GM19238 (cell line): ENCODE results near the gene BRD3OS.

Experiments
- DNase-seq: peaks from one replicate; pipeline ENCODE4 v3.0.0; 2011; ENCODE audit warnings: low spot score; ENCODE audit not compliant: insufficient read length

Gene BRD3OS

GRCh38 chr9:134032456-134033222 lies 7.4 kb downstream of the BRD3OS start:
- no peak for DNase-seq

GRCh38 chr9:134033516-134034214 lies 8.4 kb downstream of the BRD3OS start:
- no peak for DNase-seq

- no peak for DNase-seq
These were observed 9.1 kb downstream of the BRD3OS start for GRCh38 chr9:134034215-134035040.

GRCh38 chr9:134035041-134036039 lies 10.1 kb downstream of the BRD3OS start:
- no peak for DNase-seq

GRCh38 chr9:134036130-134036529 lies 10.8 kb downstream of the BRD3OS start:
- DNase-seq = no peak

GRCh38 chr9:134037641-134038040 lies 12.4 kb downstream of the BRD3OS start:
- no peak for DNase-seq

- DNase-seq = no peak
These were observed 14.3 kb downstream of the BRD3OS start for GRCh38 chr9:134039386-134040175.

GRCh38 chr9:134040176-134040565 lies 14.9 kb downstream of the BRD3OS start:
- no peak for DNase-seq

- no peak for DNase-seq
These were observed 15.7 kb downstream of the BRD3OS start for GRCh38 chr9:134040781-134041648.

GRCh38 chr9:134041649-134041962 lies 16.3 kb downstream of the BRD3OS start:
- DNase-seq = no peak

- DNase-seq = no peak
These were observed 18.3 kb downstream of the BRD3OS start for GRCh38 chr9:134043531-134043988.

- DNase-seq = no peak
These were observed 19.7 kb downstream of the BRD3OS start for GRCh38 chr9:134044944-134045343.

GRCh38 chr9:134045841-134046544 lies 20.7 kb downstream of the BRD3OS start:
- no peak for DNase-seq

GRCh38 chr9:134046894-134047681 lies 21.8 kb downstream of the BRD3OS start:
- DNase-seq = no peak

- DNase-seq = no peak
These were observed 22.7 kb downstream of the BRD3OS start for GRCh38 chr9:134047868-134048581.

GRCh38 chr9:134048582-134048968 lies 23.3 kb downstream of the BRD3OS start:
- no peak for DNase-seq

- DNase-seq = no peak
These were observed 24.0 kb downstream of the BRD3OS start for GRCh38 chr9:134049236-134049635.
